Trophoblast cell (in vitro differentiated cells and primary cell): ENCODE measurements around the gene HEXD.
"Not testable (repeated sequence)": the region's sequence is repeated elsewhere in the genome, so short reads cannot be mapped to it uniquely, and the experiment has no call there.

Source experiments
- DNase-seq, 2 donors: peaks; one replicate each; pipeline ENCODE4 v3.0.0-alpha.2; 2016
- H2AFZ ChIP-seq: 2 replicates; pipeline ENCODE4 v1.6.1; 2013; ENCODE audit warnings: low read length, moderate library complexity, mild to moderate bottlenecking; ENCODE audit not compliant: insufficient read depth, poor library complexity
- H2AK5ac ChIP-seq: 2 replicates; pipeline ENCODE4 v1.6.1; 2013; ENCODE audit warnings: mild to moderate bottlenecking, low read length
- H2BK120ac ChIP-seq: 2 replicates; pipeline ENCODE4 v1.6.1; 2013; ENCODE audit warnings: low read length, mild to moderate bottlenecking, moderate library complexity; ENCODE audit not compliant: insufficient read depth, poor library complexity
- H2BK12ac ChIP-seq: 2 replicates; pipeline ENCODE4 v1.6.1; 2013; ENCODE audit warnings: mild to moderate bottlenecking, low read length, moderate library complexity
- H2BK5ac ChIP-seq: 2 replicates; pipeline ENCODE4 v1.6.1; 2013; ENCODE audit warnings: low read length, low read depth, moderate library complexity, mild to moderate bottlenecking; ENCODE audit not compliant: poor library complexity
- H3K14ac ChIP-seq: 2 replicates; pipeline ENCODE4 v1.6.1; 2013; ENCODE audit warnings: mild to moderate bottlenecking, low read length
- H3K18ac ChIP-seq: 2 replicates; pipeline ENCODE4 v1.6.1; 2013; ENCODE audit warnings: mild to moderate bottlenecking, low read length
- H3K23ac ChIP-seq: 2 replicates; pipeline ENCODE4 v1.6.1; 2013; ENCODE audit warnings: low read length
- H3K27ac ChIP-seq: 2 replicates; pipeline ENCODE4 v1.5.1; 2013; ENCODE audit warnings: low read depth, mild to moderate bottlenecking, inconsistent platforms, low read length, moderate library complexity
- H3K27me3 ChIP-seq: 2 replicates; pipeline ENCODE4 v1.6.1; 2013; ENCODE audit warnings: inconsistent platforms, mild to moderate bottlenecking, low read length, moderate library complexity; ENCODE audit not compliant: insufficient read depth
- H3K36me3 ChIP-seq, 2 experiments: 1 replicate in 1 of 2; 2 replicates in 1 of 2; pipeline ENCODE4 v1.6.1; 2013; ENCODE audit warnings: low read length in 2 of 2, mild to moderate bottlenecking in 2 of 2, moderate library complexity in 1 of 2; ENCODE audit not compliant: insufficient read depth in 2 of 2, control insufficient read depth in 1 of 2
- H3K4ac ChIP-seq: 2 replicates; pipeline ENCODE4 v1.6.1; 2013; ENCODE audit warnings: low read depth, mild to moderate bottlenecking, low read length, moderate library complexity
- H3K4me1 ChIP-seq, 2 experiments: 1 replicate in 1 of 2; 2 replicates in 1 of 2; pipeline ENCODE4 v1.6.1; 2013; ENCODE audit warnings: low read length in 2 of 2, mild to moderate bottlenecking in 2 of 2, moderate library complexity in 1 of 2; ENCODE audit not compliant: insufficient read depth in 2 of 2, control insufficient read depth in 1 of 2
- H3K4me2 ChIP-seq: 2 replicates; pipeline ENCODE4 v1.6.1; 2013; ENCODE audit warnings: inconsistent platforms, mild to moderate bottlenecking, low read length, moderate library complexity
- H3K4me3 ChIP-seq: 2 replicates; pipeline ENCODE4 v1.5.1; 2013; ENCODE audit warnings: mild to moderate bottlenecking, low read depth, low read length, inconsistent platforms
- H3K79me1 ChIP-seq: one replicate; pipeline ENCODE4 v1.6.1; 2013; ENCODE audit warnings: low read length
- H3K79me2 ChIP-seq: 2 replicates; pipeline ENCODE4 v1.6.1; 2013; ENCODE audit warnings: low read length, mild to moderate bottlenecking; ENCODE audit not compliant: control insufficient read depth, insufficient read depth, poor library complexity
- H3K9ac ChIP-seq: 2 replicates; pipeline ENCODE4 v1.6.1; 2013; ENCODE audit warnings: mild to moderate bottlenecking, low read length
- H3K9me3 ChIP-seq: 2 replicates; pipeline ENCODE4 v1.6.1; 2013; ENCODE audit warnings: low read depth, mild to moderate bottlenecking, control low read depth, inconsistent platforms, low read length; ENCODE audit not compliant: insufficient read depth
- H4K12ac ChIP-seq: 2 replicates; pipeline ENCODE4 v1.6.1; 2013; ENCODE audit warnings: low read depth, mild to moderate bottlenecking, low read length, moderate library complexity
- H4K8ac ChIP-seq: 2 replicates; pipeline ENCODE4 v1.6.1; 2013; ENCODE audit warnings: low read depth, mild to moderate bottlenecking, low read length, moderate library complexity
- H4K91ac ChIP-seq: one replicate; pipeline ENCODE4 v1.6.1; 2013; ENCODE audit warnings: low read depth, mild to moderate bottlenecking, low read length, moderate library complexity
- WGBS: extraction: QIAGEN DNeasy Blood & Tissue Kit; methylation state at CpG from one replicate; pipeline ENCODE4 v1.1.7; 2013; ENCODE audit warnings: missing lambda C conversion rate; ENCODE audit not compliant: insufficient read length, insufficient coverage; ENCODE audit errors: extremely low coverage; 5-methylcytosine and 5-hydroxymethylcytosine counted together

Gene HEXD

DNA sequence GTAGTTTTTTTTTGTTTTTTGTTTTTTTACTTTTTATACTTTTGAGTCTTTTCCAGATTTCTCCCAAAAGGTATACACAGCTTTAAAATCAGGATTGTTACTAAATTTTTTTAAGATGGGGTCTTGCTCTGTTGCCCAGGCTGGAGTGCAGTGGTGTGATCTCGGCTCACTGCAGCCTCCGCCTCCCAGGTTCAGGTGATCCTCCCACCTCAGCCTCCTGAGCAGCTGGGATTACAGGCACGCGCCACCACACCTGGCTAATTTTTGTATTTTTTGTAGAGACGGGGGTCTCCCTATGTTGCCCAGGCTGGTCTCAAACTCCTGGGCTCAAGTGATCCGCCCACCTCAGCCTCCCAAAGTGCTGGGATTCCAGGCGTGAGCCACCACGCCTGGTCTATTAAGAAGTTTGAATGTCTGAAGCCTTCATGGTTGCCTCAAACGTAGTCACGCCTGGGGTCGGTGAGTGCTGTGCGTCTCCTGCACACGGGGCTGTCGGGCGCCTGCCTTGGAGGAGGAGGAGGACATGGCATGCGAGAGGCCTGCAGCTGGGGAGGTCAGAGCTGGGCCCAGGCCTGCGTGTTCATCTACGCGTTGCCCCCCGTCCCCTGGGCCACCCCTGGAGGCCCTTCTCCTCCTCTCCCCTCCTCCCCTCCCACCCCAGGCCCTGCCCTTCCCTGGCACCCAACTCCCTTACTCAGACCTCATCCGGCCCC is 35.8 kb upstream of the HEXD start:
- H3K9ac ChIP-seq, H3K9me3 ChIP-seq: not testable (repeated sequence)
- no CpG with 5 or more reads among the region's 21 CpGs for WGBS

DNA sequence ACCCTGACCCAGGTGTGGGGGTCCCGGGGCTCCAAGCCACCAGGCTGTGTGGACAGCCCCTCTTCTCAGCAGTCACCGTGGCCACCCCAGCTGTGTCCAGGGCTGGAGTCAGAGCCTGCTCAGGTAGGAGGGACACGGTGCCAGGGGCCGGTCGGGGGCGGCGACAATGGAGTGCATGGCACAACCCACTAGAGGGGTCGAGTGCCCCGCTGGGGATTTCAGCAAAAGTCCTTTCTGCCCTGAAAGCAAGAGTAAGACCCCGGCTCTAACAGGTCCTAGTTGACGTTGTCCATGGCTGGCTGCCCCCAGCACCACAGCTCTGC is 35.3 kb upstream of the HEXD start:
- no peak overlapping the region for H3K4ac ChIP-seq
- H3K79me1 ChIP-seq, result no peaks in the 10 kb centered on the region
- H3K23ac ChIP-seq, result no peak overlapping the region
- no peak for DNase-seq
- no peak overlapping the region for H3K18ac ChIP-seq
- no peaks in the 10 kb centered on the region for H3K4me1 ChIP-seq
- no peak overlapping the region for H2BK120ac ChIP-seq
- H3K79me2 ChIP-seq, result no peaks in the 10 kb centered on the region
- no peak overlapping the region for H4K12ac ChIP-seq
- H3K4me2 ChIP-seq, result no peak overlapping the region
- H3K27me3 ChIP-seq, result no peaks in the 10 kb centered on the region
- peaks cover 8% of the 10 kb centered on the region for H3K9me3 ChIP-seq
- no CpG with 5 or more reads among the region's 11 CpGs for WGBS
- H3K14ac ChIP-seq, result no peak overlapping the region
- no peak overlapping the region for H2AFZ ChIP-seq
- no peak overlapping the region for H3K9ac ChIP-seq
- H3K4me3 ChIP-seq, result no peak overlapping the region
- H3K27ac ChIP-seq, result no peak overlapping the region
- H3K36me3 ChIP-seq, result no peaks in the 10 kb centered on the region
- H2BK5ac ChIP-seq, result no peak overlapping the region
- no peak overlapping the region for H2AK5ac ChIP-seq
- H4K8ac ChIP-seq, result no peak overlapping the region
- H2BK12ac ChIP-seq, result no peak overlapping the region
- no peak overlapping the region for H4K91ac ChIP-seq

More for the DNA sequence above, 35.8 kb upstream of the HEXD start:
- H3K23ac ChIP-seq, H2BK120ac ChIP-seq, DNase-seq, H3K4me1 ChIP-seq, H2BK5ac ChIP-seq, H4K91ac ChIP-seq, H3K27me3 ChIP-seq, H2AK5ac ChIP-seq, H3K4ac ChIP-seq, H3K27ac ChIP-seq, H3K14ac ChIP-seq, H3K79me1 ChIP-seq, H2BK12ac ChIP-seq, H4K12ac ChIP-seq, H3K4me3 ChIP-seq, H3K18ac ChIP-seq, H3K79me2 ChIP-seq, H4K8ac ChIP-seq, H3K4me2 ChIP-seq, H3K36me3 ChIP-seq, H2AFZ ChIP-seq: not testable (repeated sequence)

DNA sequence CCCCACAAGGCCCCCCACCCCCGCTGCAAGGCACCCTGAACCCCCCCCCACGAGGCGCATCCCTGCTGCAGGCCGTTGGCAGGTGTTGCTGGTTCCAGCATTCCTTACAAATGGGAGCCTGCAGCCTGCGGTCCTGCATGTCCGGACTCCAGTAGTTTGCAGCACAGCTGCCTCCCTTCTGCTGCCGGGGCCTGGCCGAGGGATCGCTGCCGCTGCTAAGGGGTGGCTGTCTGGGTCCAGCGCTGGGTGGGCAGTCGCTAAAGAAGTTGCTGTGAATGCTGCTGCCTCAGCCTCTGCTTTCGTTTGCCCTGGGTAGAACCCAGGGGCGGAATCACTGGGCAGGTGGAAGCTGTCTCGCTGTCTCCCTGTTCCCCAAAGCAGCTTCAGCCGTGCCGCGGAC is 34.7 kb upstream of the HEXD start:
- Histone ChIP-seq H3K9ac (no peak overlapping the region), H3K9me3 (peaks cover 8% of the 10 kb centered on the region), H4K91ac (no peak overlapping the region), H4K8ac (no peak overlapping the region), H3K23ac (no peak overlapping the region), H2AK5ac (no peak overlapping the region), H3K27me3 (no peaks in the 10 kb centered on the region), H3K79me2 (no peaks in the 10 kb centered on the region), H3K18ac (no peak overlapping the region), H4K12ac (no peak overlapping the region), H3K4me2 (no peak overlapping the region), H3K4me3 (no peak overlapping the region), H3K4ac (no peak overlapping the region), H2BK5ac (no peak overlapping the region), H3K4me1 (no peaks in the 10 kb centered on the region), H2BK12ac (no peak overlapping the region), H3K14ac (no peak overlapping the region), H3K79me1 (no peaks in the 10 kb centered on the region), H2AFZ (no peak overlapping the region), H3K36me3 (no peaks in the 10 kb centered on the region), H3K27ac (no peak overlapping the region), H2BK120ac (no peak overlapping the region)
- no peak for DNase-seq
- WGBS, result no CpG with 5 or more reads among the region's 18 CpGs

DNA sequence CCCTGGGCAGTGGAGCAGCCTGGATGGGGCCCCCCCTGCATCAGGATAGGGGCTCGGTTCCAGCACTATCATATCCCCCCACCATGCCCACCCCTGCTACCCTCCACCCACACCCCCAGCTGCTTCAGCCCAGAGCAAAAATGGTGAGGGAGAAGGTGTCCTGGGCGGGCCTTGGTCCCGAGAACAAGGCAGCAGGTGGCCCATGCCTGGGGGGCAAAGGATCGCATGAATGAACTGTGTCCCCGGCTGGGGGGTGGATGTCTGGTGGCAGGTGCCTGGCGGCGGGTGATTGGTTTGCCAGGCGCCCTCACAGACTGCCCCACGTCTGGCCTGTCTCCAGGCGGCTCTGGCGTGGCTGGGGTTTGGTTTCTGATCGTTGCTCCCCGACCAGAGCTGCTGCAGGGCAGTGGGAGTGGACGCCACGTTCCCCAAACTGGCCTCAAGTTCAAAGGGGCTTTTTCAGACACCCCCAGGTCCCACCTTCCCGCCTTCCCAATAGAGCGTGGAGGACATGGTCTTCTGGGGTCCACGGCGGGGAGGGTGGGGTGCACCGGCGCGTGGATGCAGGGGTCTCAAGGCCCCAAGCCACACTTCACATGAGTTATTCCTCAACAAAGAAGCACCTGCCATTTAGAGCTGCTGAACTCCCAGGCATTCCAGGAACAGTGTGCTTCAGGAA is 34.0 kb upstream of the HEXD start:
- Histone ChIP-seq H2BK5ac (no peak overlapping the region), H4K91ac (no peak overlapping the region), H3K36me3 (no peaks in the 10 kb centered on the region), H3K79me1 (no peaks in the 10 kb centered on the region), H3K9me3 (peaks cover 8% of the 10 kb centered on the region), H4K8ac (no peak overlapping the region), H2BK120ac (no peak overlapping the region), H3K79me2 (no peaks in the 10 kb centered on the region), H3K4me3 (no peak overlapping the region), H4K12ac (no peak overlapping the region), H2AFZ (no peak overlapping the region), H3K4me2 (no peak overlapping the region), H3K18ac (no peak overlapping the region), H3K9ac (no peak overlapping the region), H2AK5ac (no peak overlapping the region), H3K4me1 (no peaks in the 10 kb centered on the region), H3K27ac (no peak overlapping the region), H3K4ac (no peak overlapping the region), H3K23ac (no peak overlapping the region), H3K27me3 (no peaks in the 10 kb centered on the region), H3K14ac (no peak overlapping the region), H2BK12ac (no peak overlapping the region)
- no peak for DNase-seq
- no CpG with 5 or more reads among the region's 22 CpGs for WGBS
